ENCODE measurements around the gene ERGIC3.

ERGIC3 gene

DNA sequence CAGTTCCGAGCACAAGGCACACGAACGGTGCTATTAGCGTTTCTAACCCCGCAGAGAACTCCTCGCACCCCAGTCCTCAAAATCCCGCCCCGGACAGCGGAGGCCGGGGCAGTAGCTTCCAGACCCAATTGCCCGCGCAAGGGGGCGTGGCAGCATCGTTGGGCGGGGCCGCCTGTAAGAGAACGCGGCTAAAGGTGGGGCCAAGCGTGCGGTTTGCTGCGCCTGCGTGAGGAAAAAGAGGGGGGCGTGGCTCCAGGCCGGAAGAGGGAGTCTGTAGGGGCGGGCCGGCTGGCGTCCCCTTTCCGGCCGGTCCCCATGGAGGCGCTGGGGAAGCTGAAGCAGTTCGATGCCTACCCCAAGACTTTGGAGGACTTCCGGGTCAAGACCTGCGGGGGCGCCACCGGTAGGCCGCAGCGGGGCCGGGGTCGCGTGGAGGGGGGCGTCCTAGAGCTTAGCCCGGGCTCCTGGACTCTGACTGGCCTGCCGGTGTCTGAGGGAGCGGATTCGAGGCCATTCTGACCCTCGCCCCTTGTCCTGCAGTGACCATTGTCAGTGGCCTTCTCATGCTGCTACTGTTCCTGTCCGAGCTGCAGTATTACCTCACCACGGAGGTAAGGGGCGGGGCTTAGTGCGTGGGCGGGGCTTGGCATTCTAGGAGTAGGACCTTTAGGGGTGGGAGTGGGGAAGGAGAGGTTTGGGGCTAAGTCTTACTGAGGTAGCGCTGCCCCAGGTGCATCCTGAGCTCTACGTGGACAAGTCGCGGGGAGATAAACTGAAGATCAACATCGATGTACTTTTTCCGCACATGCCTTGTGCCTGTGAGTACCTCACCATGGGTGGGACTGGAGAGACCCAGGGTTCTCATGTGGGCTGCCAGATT lies at the start of gene ERGIC3:
TSS of gene ERGIC3 (plus strand) at position 296 of the 880 bp plus-strand sequence. CDS start at position 316, 20 bp downstream.
- Mint-ChIP-seq H3K4me1 (peaks cover 24% of the 10 kb centered on the region), H3K4me3 (peak within 1 kb of the TSS; percentile 85), H3K27me3 (no peaks in the 10 kb centered on the region), H3K27ac (peak within 1 kb of the TSS; percentile 86), H3K9me3 (no peaks in the 10 kb centered on the region), H3K36me3 (peaks cover 5% of the 10 kb centered on the region)
- CTCF ChIA-PET, result interaction anchor here (0.9 kb wide), 1 partner anchor 79 kb away, joined by 3 read pairs; no protein-coding TSS in a partner anchor
- DNase-seq, result peak; percentile 98

DNA sequence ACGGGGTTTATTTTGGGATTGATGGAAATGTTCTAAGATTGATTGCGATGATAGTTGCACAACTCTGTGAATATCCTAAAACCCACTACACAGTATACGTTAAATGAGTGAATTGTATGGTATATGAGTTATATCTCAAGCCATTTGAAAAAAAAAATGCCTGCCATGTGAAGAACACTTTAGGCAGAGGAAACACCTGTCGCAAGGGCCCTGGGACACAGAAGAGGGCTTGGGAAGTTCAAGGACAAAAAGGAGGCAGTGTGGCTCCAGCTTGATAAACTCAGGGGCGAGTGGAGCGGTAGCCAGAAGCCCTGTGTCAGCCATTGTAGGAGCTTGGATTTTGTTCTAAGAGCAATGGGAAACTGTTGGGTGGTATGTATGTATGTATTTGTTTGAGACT lies 49.5 kb upstream of the ERGIC3 start:
- CTCF ChIA-PET, result interaction anchor here (1.0 kb wide), 1 partner anchor 462 kb away, joined by 3 read pairs; the partner anchor contains the start of gene SCAND1
- Mint-ChIP-seq H3K4me1 (peaks cover 56% of the 10 kb centered on the region), H3K36me3 (peaks cover 67% of the 10 kb centered on the region), H3K27me3 (no peaks in the 10 kb centered on the region), H3K9me3 (no peaks in the 10 kb centered on the region), H3K4me3 (peak overlapping the region; percentile 98), H3K27ac (peak overlapping the region; percentile 98)
- DNase-seq, result no peak

DNA sequence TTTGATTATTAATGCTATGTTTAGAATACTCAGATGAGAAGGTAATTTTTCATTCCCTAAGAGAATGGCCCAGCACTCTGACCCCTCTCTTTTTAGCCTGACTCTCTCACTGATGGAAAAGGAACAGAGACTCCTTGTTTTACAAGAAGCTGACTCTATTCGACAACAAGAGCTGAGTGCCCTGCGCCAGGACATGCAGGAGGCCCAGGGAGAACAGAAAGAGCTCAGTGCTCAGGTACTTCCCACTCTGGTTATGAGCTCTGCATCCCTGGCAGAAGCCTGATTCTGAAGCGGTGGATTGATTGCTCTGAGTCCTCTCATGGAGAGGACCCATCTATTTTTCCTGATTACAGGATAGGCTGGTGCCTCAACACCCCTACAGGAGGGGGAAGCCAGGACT lies 45.4 kb upstream of the ERGIC3 start:
- Mint-ChIP-seq H3K4me3 (no peak overlapping the region), H3K36me3 (peaks cover 68% of the 10 kb centered on the region), H3K27me3 (no peaks in the 10 kb centered on the region), H3K9me3 (no peaks in the 10 kb centered on the region), H3K27ac (no peak overlapping the region), H3K4me1 (peaks cover 28% of the 10 kb centered on the region)
- DNase-seq, result no peak
- CTCF ChIA-PET, result no interaction called here

DNA sequence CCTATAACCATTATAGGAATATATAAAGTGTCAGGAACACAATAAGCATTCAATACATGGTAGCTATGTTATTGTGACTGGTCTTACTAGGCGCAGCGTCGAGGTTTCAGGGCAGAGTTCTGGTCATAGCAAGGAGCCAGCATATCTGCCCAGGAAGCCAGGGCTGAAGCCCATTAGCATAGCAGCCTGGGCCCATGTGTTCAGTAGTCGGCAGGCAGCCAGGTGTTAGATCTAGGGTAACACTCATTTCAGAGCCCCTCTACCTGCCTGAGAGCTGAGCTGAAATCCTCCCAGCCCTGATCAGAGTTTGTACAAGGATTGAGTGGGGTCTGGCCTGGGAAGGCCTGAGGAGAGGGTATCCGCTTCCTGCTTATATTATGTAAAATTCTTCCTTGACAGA lies 44.6 kb upstream of the ERGIC3 start:
- CTCF ChIA-PET, result no interaction called here
- Mint-ChIP-seq H3K9me3 (no peaks in the 10 kb centered on the region), H3K4me1 (peaks cover 21% of the 10 kb centered on the region), H3K36me3 (peaks cover 70% of the 10 kb centered on the region), H3K27ac (no peak overlapping the region), H3K4me3 (no peak overlapping the region), H3K27me3 (no peaks in the 10 kb centered on the region)
- no peak for DNase-seq

DNA sequence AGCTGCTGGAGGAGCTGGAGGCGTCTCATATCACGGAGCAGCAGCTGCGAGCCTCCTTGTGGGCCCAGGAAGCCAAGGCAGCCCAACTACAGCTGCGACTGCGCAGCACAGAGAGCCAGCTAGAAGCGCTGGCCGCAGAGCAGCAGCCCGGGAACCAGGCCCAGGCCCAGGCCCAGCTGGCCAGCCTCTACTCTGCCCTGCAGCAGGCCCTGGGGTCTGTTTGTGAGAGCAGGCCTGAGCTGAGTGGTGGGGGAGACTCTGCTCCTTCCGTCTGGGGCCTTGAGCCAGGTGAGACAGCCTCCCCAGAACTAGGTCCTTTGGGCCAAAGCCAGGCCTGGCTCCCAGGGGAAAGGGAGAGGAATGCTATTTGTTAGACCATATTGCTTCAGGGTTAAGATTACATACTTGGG lies 44.1 kb upstream of the ERGIC3 start:
- peaks cover 70% of the 10 kb centered on the region for H3K36me3 Mint-ChIP-seq
- H3K27ac Mint-ChIP-seq, result no peak overlapping the region
- no peak for DNase-seq
- H3K27me3 Mint-ChIP-seq, result no peaks in the 10 kb centered on the region
- H3K4me3 Mint-ChIP-seq, result no peak overlapping the region
- H3K9me3 Mint-ChIP-seq, result no peaks in the 10 kb centered on the region
- CTCF ChIA-PET, result no interaction called here
- peaks cover 17% of the 10 kb centered on the region for H3K4me1 Mint-ChIP-seq

DNA sequence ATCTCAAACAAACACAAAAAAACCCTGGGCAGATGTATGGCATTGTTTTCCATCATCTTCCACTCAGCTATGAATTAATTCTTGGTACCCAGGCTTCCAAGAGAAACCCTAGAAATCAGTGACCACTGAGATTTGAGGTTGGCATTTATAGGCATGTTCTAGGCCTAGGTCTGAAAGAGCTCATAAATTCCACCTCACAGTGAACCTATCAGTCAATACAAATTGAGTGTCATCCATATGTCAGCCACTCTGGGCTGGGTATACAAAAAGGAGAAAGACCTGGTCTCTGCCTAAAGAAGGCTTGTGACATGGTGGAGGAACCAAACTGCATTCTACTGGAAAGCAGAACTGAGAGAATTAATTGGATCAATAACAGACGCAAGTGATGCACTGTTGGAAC lies 42.6 kb upstream of the ERGIC3 start:
- Mint-ChIP-seq H3K36me3 (peaks cover 72% of the 10 kb centered on the region), H3K9me3 (no peaks in the 10 kb centered on the region), H3K27me3 (no peaks in the 10 kb centered on the region), H3K27ac (peak overlapping the region; percentile 19), H3K4me1 (peaks cover 14% of the 10 kb centered on the region), H3K4me3 (no peak overlapping the region)
- no peak for DNase-seq
- CTCF ChIA-PET, result no interaction called here

DNA sequence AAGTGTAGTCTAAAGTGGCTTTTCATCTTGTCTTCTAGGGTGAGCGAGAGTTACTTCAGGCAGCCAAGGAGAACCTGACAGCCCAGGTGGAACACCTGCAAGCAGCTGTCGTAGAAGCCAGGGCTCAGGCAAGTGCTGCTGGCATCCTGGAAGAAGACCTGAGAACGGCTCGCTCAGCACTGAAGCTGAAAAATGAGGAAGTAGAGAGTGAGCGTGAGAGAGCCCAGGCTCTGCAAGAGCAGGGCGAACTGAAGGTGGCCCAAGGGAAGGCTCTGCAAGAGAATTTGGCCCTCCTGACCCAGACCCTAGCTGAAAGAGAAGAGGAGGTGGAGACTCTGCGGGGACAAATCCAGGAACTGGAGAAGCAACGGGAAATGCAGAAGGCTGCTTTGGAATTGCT lies 39.5 kb upstream of the ERGIC3 start:
- CTCF ChIA-PET, result interaction anchor here (0.6 to 1.3 kb wide), 3 partner anchors 11 to 444 kb away, joined by 3 read pairs; no protein-coding TSS in a partner anchor
- no peak for DNase-seq
- H3K36me3 Mint-ChIP-seq, result peaks cover 72% of the 10 kb centered on the region
- no peak overlapping the region for H3K27ac Mint-ChIP-seq
- peaks cover 23% of the 10 kb centered on the region for H3K4me1 Mint-ChIP-seq
- H3K27me3 Mint-ChIP-seq, result no peaks in the 10 kb centered on the region
- H3K4me3 Mint-ChIP-seq, result no peak overlapping the region
- H3K9me3 Mint-ChIP-seq, result no peaks in the 10 kb centered on the region

DNA sequence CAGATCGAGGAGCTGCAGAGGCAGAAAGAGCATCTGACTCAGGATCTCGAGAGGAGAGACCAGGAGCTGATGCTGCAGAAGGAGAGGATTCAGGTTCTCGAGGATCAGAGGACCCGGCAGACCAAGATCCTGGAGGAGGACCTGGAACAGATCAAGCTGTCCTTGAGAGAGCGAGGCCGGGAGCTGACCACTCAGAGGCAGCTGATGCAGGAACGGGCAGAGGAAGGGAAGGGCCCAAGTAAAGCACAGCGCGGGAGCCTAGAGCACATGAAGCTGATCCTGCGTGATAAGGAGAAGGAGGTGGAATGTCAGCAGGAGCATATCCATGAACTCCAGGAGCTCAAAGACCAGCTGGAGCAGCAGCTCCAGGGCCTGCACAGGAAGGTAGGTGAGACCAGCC lies 38.6 kb upstream of the ERGIC3 start:
- DNase-seq, result no peak
- Mint-ChIP-seq H3K4me3 (no peak overlapping the region), H3K27me3 (no peaks in the 10 kb centered on the region), H3K9me3 (no peaks in the 10 kb centered on the region), H3K36me3 (peaks cover 69% of the 10 kb centered on the region), H3K4me1 (peaks cover 23% of the 10 kb centered on the region), H3K27ac (no peak overlapping the region)
- CTCF ChIA-PET, result interaction anchor here (1.0 kb wide), 2 partner anchors 24 to 451 kb away, joined by 3 read pairs; partner anchors contain the start of gene SCAND1

DNA sequence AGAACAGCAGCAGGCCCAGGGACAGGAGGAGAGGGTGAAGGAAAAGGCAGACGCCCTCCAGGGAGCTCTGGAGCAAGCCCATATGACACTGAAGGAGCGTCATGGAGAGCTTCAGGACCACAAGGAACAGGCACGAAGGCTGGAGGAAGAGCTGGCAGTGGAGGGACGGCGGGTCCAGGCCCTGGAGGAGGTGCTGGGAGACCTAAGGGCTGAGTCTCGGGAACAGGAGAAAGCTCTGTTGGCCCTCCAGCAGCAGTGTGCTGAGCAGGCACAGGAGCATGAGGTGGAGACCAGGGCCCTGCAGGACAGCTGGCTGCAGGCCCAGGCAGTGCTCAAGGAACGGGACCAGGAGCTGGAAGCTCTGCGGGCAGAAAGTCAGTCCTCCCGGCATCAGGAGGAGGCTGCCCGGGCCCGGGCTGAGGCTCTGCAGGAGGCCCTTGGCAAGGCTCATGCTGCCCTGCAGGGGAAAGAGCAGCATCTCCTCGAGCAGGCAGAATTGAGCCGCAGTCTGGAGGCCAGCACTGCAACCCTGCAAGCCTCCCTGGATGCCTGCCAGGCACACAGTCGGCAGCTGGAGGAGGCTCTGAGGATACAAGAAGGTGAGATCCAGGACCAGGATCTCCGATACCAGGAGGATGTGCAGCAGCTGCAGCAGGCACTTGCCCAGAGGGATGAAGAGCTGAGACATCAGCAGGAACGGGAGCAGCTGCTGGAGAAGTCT lies 37.9 kb upstream of the ERGIC3 start:
- no peaks in the 10 kb centered on the region for H3K27me3 Mint-ChIP-seq
- H3K4me3 Mint-ChIP-seq, result no peak overlapping the region
- no peak for DNase-seq
- H3K9me3 Mint-ChIP-seq, result no peaks in the 10 kb centered on the region
- H3K36me3 Mint-ChIP-seq, result peaks cover 70% of the 10 kb centered on the region
- H3K27ac Mint-ChIP-seq, result no peak overlapping the region
- peaks cover 23% of the 10 kb centered on the region for H3K4me1 Mint-ChIP-seq
- CTCF ChIA-PET, result interaction anchor here (1.0 kb wide), 1 partner anchor 450 kb away, joined by 3 read pairs; the partner anchor contains the start of gene SCAND1

DNA sequence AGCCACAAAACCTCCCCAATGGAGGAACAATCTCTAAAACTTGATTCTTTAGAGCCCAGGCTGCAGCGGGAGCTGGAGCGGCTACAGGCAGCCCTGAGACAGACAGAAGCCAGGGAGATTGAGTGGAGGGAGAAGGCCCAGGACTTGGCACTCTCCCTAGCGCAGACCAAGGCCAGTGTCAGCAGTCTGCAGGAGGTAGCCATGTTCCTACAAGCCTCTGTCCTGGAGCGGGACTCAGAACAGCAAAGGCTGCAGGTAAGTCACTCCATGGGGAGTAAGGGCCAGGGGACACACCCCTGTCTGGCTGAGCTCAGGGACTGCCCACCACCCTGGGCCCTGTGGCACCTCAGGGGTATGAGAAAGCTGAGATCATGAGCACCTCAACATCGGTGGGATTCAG lies 37.1 kb upstream of the ERGIC3 start:
- no peak for DNase-seq
- Mint-ChIP-seq H3K4me3 (no peak overlapping the region), H3K27me3 (no peaks in the 10 kb centered on the region), H3K27ac (no peak overlapping the region), H3K9me3 (no peaks in the 10 kb centered on the region), H3K36me3 (peaks cover 68% of the 10 kb centered on the region), H3K4me1 (peaks cover 23% of the 10 kb centered on the region)
- CTCF ChIA-PET, result no interaction called here

DNA sequence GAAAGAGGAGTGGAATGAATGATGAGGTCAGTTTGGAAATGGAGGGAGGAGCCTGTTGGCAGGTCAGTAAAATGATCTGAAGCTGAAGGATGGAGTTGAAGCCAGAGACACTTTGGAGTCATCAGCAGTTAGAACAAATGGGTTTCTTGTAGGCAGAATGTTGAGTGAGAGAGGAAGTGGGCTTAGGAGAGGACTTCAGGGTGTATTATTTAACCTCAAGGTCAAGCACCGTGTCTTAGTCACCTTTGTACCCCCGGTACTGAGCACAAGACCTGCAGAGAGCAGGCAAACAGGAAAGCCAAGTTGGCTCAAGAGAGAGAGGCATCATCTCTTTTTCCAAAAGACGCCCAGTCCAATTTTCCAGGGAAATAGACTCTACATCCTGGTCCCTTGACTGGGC lies 35.7 kb upstream of the ERGIC3 start:
- H3K36me3 Mint-ChIP-seq, result peaks cover 64% of the 10 kb centered on the region
- CTCF ChIA-PET, result no interaction called here

DNA sequence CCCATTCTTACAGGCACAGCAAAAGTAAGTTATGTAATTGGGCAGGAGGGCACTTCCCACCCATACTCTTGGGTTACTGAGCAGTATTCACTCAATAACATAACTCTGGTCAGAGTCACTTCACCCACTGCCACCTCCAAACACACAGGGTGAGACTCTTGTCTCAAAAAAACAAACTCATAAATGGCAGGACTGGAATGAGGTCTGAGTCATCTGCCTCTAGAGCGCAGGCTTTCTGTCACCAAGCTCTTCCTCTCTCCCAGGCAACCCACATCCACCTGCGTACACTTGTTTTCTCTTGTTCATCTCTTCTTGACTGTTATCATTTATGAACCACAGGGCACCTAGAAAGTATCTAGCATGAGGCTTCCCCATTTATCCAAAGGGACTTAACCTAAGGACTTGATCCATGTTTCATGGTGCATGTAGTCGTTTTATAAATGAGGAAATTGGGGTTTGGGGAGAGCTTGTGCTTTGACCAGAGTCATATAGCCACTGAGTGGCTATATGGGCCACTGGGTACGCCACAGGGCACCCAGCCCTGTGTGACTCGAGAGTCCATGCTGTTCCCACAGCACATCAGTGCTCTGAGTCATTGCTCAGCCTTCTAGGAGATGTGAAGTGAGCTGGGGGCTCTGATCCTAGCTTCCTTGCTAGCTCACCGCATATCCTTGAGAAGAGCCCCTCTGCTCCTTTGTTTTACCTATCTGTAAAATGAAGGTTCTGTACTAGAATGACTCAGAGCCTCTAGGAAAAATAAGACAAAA lies 34.8 kb upstream of the ERGIC3 start:
- Mint-ChIP-seq H3K4me1 (peaks cover 23% of the 10 kb centered on the region), H3K27me3 (no peaks in the 10 kb centered on the region), H3K9me3 (no peaks in the 10 kb centered on the region), H3K36me3 (peaks cover 67% of the 10 kb centered on the region), H3K4me3 (no peak overlapping the region), H3K27ac (no peak overlapping the region)
- CTCF ChIA-PET, result no interaction called here
- no peak for DNase-seq

More for the DNA sequence above, 35.7 kb upstream of the ERGIC3 start:
- no peak overlapping the region for H3K27ac Mint-ChIP-seq
- H3K4me1 Mint-ChIP-seq, result peaks cover 23% of the 10 kb centered on the region
- H3K27me3 Mint-ChIP-seq, result no peaks in the 10 kb centered on the region
- no peak overlapping the region for H3K4me3 Mint-ChIP-seq
- no peak for DNase-seq
- H3K9me3 Mint-ChIP-seq, result no peaks in the 10 kb centered on the region

DNA sequence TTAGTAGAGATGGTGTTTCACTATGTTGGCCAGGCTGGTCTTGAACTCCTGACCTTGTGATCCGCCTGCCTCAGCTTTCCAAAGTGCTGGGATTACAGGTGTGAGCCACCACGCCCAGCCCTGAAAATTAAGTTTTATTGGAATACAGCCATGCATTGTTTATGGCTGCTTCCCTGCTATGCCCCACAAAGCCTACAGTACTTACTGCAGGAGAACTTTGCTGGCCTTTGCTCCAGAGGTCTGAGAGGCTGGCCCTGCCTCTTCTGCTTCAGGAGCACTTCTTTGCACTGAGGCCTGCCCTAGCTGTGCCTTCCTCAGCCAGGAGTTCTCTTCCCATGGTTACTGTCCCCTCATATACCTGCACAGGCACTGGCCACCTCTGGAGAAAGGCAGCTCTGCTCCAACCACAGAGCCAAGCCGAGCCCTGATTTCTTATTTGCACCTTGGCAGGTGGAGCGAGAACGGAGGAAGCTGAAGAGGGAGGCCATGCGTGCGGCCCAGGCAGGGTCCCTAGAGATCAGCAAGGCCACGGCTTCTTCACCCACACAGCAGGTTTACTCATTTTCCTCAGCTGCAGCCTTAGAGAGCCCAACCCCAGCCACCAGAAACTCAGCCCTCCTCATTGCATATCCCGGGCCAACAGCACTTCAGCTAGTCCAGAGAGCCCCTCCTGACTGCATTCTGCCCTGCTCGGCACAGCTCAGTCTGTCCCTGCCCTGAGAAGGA lies 33.2 kb upstream of the ERGIC3 start:
- Mint-ChIP-seq H3K4me1 (peaks cover 23% of the 10 kb centered on the region), H3K4me3 (no peak overlapping the region), H3K36me3 (peaks cover 57% of the 10 kb centered on the region), H3K27me3 (no peaks in the 10 kb centered on the region), H3K27ac (no peak overlapping the region), H3K9me3 (no peaks in the 10 kb centered on the region)
- no peak for DNase-seq
- CTCF ChIA-PET, result no interaction called here

Measured in activated naive CD4-positive, alpha-beta T cell treated with anti-CD3 and anti-CD28 coated beads, Interleukin-2, amount 10 ng/mL, durations not matched to agents 7 days and 5 days (primary cell).